ENCODE measurements around the gene RPTOR.

Gene RPTOR

GRCh38 chr17:80781807-80782277 is 237.2 kb downstream of the RPTOR start:
- H4K20me1 ChIP-seq (ENCODE audit: insufficient read depth, low read length): no peaks in the 10 kb centered on the region
- peak overlapping the region; percentile 32; the same call in 1 of the 2 replicates for H3K4me2 ChIP-seq (ENCODE audit: insufficient read depth, low read length)
- H3K4me3 ChIP-seq (ENCODE audit: low read depth in 1 of 2, low read length in 2 of 2): no peak overlapping the region
- H2AFZ ChIP-seq (ENCODE audit: low read depth, low read length): no peak overlapping the region
- TF ChIP-seq EZH2 (IDR thresholded peaks at IDR 0.05; ENCODE audit: borderline replicate concordance, low read depth, low read length, severe bottlenecking): no peak
- TF ChIP-seq CTCF (IDR thresholded peaks at IDR 0.05; ENCODE audit: borderline replicate concordance, extremely low read depth, low read length, poor library complexity, severe bottlenecking): no peak
- ATAC-seq (ENCODE audit: insufficient read depth, low read depth) (no peak), DNase-seq (no peak)
- H3K4me1 ChIP-seq (ENCODE audit: insufficient read depth, low read length): peaks cover 60% of the 10 kb centered on the region
- no peaks in the 10 kb centered on the region for H3K27me3 ChIP-seq (ENCODE audit: insufficient read depth, low read length, poor library complexity)
- peak overlapping the region; percentile 42 for H3K9ac ChIP-seq (ENCODE audit: low read depth, low read length)
- H3K27ac ChIP-seq (ENCODE audit: low read length): peak overlapping the region; percentile 86
- peaks cover 24% of the 10 kb centered on the region; the same call in 1 of the 2 replicates for H3K36me3 ChIP-seq (ENCODE audit: insufficient read depth, low read length)
- H3K79me2 ChIP-seq (ENCODE audit: insufficient read depth, low read length): peaks cover 51% of the 10 kb centered on the region
- H3K9me3 ChIP-seq (ENCODE audit: insufficient read depth, low read length, severe bottlenecking): no peaks in the 10 kb centered on the region

- peak; percentile 85 for ATAC-seq (ENCODE audit: insufficient read depth, low read depth)
- Histone ChIP-seq H3K4me3 (ENCODE audit: low read depth in 1 of 2, low read length in 2 of 2) (peak overlapping the region in 1 of 2 experiments; percentile 38; a peak in 2 of 4 replicates), H3K4me2 (ENCODE audit: insufficient read depth, low read length) (peak overlapping the region; percentile 61), H4K20me1 (ENCODE audit: insufficient read depth, low read length) (no peaks in the 10 kb centered on the region), H3K9me3 (ENCODE audit: insufficient read depth, low read length, severe bottlenecking) (peaks cover 3% of the 10 kb centered on the region), H3K9ac (ENCODE audit: low read depth, low read length) (peak overlapping the region; percentile 43), H3K27me3 (ENCODE audit: insufficient read depth, low read length, poor library complexity) (no peaks in the 10 kb centered on the region), H2AFZ (ENCODE audit: low read depth, low read length) (peak overlapping the region; percentile 21), H3K79me2 (ENCODE audit: insufficient read depth, low read length) (peaks cover 56% of the 10 kb centered on the region), H3K27ac (ENCODE audit: low read length) (peak overlapping the region; percentile 86), H3K4me1 (ENCODE audit: insufficient read depth, low read length) (peaks cover 70% of the 10 kb centered on the region), H3K36me3 (ENCODE audit: insufficient read depth, low read length) (peaks cover 22% of the 10 kb centered on the region; the same call in 1 of the 2 replicates)
- TF ChIP-seq EZH2 (IDR thresholded peaks at IDR 0.05; ENCODE audit: borderline replicate concordance, low read depth, low read length, severe bottlenecking) (no peak), CTCF (IDR thresholded peaks at IDR 0.05; ENCODE audit: borderline replicate concordance, extremely low read depth, low read length, poor library complexity, severe bottlenecking) (no peak)
- DNase-seq: peak; percentile 74
Observed at GRCh38 chr17:80782536-80783427, 238.1 kb downstream of the RPTOR start.

GRCh38 chr17:80783486-80783885 is 238.8 kb downstream of the RPTOR start:
- Histone ChIP-seq H3K36me3 (ENCODE audit: insufficient read depth, low read length) (peaks cover 20% of the 10 kb centered on the region; the same call in 1 of the 2 replicates), H3K9ac (ENCODE audit: low read depth, low read length) (peak overlapping the region; percentile 43), H3K27me3 (ENCODE audit: insufficient read depth, low read length, poor library complexity) (no peaks in the 10 kb centered on the region), H3K4me2 (ENCODE audit: insufficient read depth, low read length) (peak overlapping the region; percentile 61), H3K79me2 (ENCODE audit: insufficient read depth, low read length) (peaks cover 56% of the 10 kb centered on the region), H2AFZ (ENCODE audit: low read depth, low read length) (no peak overlapping the region), H4K20me1 (ENCODE audit: insufficient read depth, low read length) (no peaks in the 10 kb centered on the region), H3K9me3 (ENCODE audit: insufficient read depth, low read length, severe bottlenecking) (peaks cover 3% of the 10 kb centered on the region), H3K4me3 (ENCODE audit: low read depth in 1 of 2, low read length in 2 of 2) (no peak overlapping the region), H3K4me1 (ENCODE audit: insufficient read depth, low read length) (peaks cover 75% of the 10 kb centered on the region), H3K27ac (ENCODE audit: low read length) (peak overlapping the region; percentile 86)
- TF ChIP-seq CTCF (IDR thresholded peaks at IDR 0.05; ENCODE audit: borderline replicate concordance, extremely low read depth, low read length, poor library complexity, severe bottlenecking) (no peak), EZH2 (IDR thresholded peaks at IDR 0.05; ENCODE audit: borderline replicate concordance, low read depth, low read length, severe bottlenecking) (no peak)
- DNase-seq (no peak), ATAC-seq (ENCODE audit: insufficient read depth, low read depth) (no peak)
